G401.6 (cell line): ENCODE measurements around the gene CCT5.
"Not testable (repeated sequence)": the region's sequence is repeated elsewhere in the genome, so short reads cannot be mapped to it uniquely, and the experiment has no call there.

ENCODE experiments used
- FAIRE-seq: peaks from 2 replicates; lab custom pipeline; 2012; peaks lifted over from hg19 to GRCh38; lab: Jason Lieb, UNC

The CCT5 gene

GRCh38 chr5:10247217-10247616 lies 2.9 kb upstream of the CCT5 start:
- not testable (repeated sequence) for FAIRE-seq

GRCh38 chr5:10248378-10249260 lies 1.5 kb upstream of the CCT5 start:
- FAIRE-seq: no peak

GRCh38 chr5:10250806-10251276 lies 761 bp downstream of the CCT5 start:
- FAIRE-seq: no peak

GRCh38 chr5:10251405-10251804 lies 1.3 kb downstream of the CCT5 start:
- no peak for FAIRE-seq

GRCh38 chr5:10253390-10253789 lies 3.3 kb downstream of the CCT5 start:
- no peak for FAIRE-seq

- no peak for FAIRE-seq
These were observed 4.6 kb downstream of the CCT5 start for GRCh38 chr5:10254686-10255085.

GRCh38 chr5:10257870-10258269 lies 7.8 kb downstream of the CCT5 start:
- FAIRE-seq: no peak

- no peak for FAIRE-seq
These were observed 9.8 kb downstream of the CCT5 start for GRCh38 chr5:10259899-10260298.

- FAIRE-seq: no peak
These were observed 11.0 kb downstream of the CCT5 start for GRCh38 chr5:10261065-10261464.

GRCh38 chr5:10262121-10262774 lies 12.2 kb downstream of the CCT5 start:
- no peak for FAIRE-seq

GRCh38 chr5:10262995-10263394 lies 12.9 kb downstream of the CCT5 start:
- no peak for FAIRE-seq

- no peak for FAIRE-seq
These were observed 14.5 kb downstream of the CCT5 start for GRCh38 chr5:10264604-10265003.

GRCh38 chr5:10265245-10266109 lies 15.4 kb downstream of the CCT5 start:
- FAIRE-seq: no peak

- FAIRE-seq: no peak
These were observed 16.1 kb downstream of the CCT5 start for GRCh38 chr5:10266137-10266536.

GRCh38 chr5:10266839-10267238 lies 16.8 kb downstream of the CCT5 start:
- FAIRE-seq: no peak

- FAIRE-seq: no peak
These were observed 18.0 kb downstream of the CCT5 start for GRCh38 chr5:10268100-10268499.

- FAIRE-seq: no peak
These were observed 22.2 kb downstream of the CCT5 start for GRCh38 chr5:10272053-10272874.

GRCh38 chr5:10272875-10273209 lies 22.8 kb downstream of the CCT5 start:
- not testable (repeated sequence) for FAIRE-seq

GRCh38 chr5:10275460-10275859 lies 25.4 kb downstream of the CCT5 start:
- no peak for FAIRE-seq

GRCh38 chr5:10275991-10276390 lies 25.9 kb downstream of the CCT5 start:
- FAIRE-seq: no peak

- no peak for FAIRE-seq
These were observed 26.6 kb downstream of the CCT5 start for GRCh38 chr5:10276691-10277090.
